ENCODE data around the gene SMIM21. TPM values are rescaled to one million over a fixed set of nuclear protein-coding genes. Genes with fewer than 3 reads are reported as not detected.

SMIM21 gene
- total RNA-seq, 1 experiment from 2014 or later = not detected

GRCh38 chr18:75456199-75456631 lies 28.7 kb upstream of the SMIM21 start:
- H4K20me1 ChIP-seq (ENCODE audit: low read length) = no peaks in the 10 kb centered on the region
- no peaks in the 10 kb centered on the region for H3K9me2 ChIP-seq (replicated peaks; ENCODE audit: low read length)
- intact Hi-C loops (cut with micrococcal nuclease) = no loop called here
- no peak overlapping the region for H3K27ac ChIP-seq (ENCODE audit: low read length)
- POLR2A ChIA-PET (ENCODE audit: unreplicated experiment) = no interaction called here
- no peak overlapping the region for H3K4me3 ChIP-seq (ENCODE audit: low read length)
- ATAC-seq (no peak), DNase-seq (no peak)
- H3K9ac ChIP-seq (ENCODE audit: low read length) = no peak overlapping the region
- peaks cover 44% of the 10 kb centered on the region for H3K27me3 ChIP-seq (ENCODE audit: low read length)
- H3K4me1 ChIP-seq (ENCODE audit: insufficient read depth, low read length) = no peaks in the 10 kb centered on the region
- CTCF ChIA-PET = no interaction called here
- no TSS peak for BruUV-seq (replicated peaks)
- H3K79me2 ChIP-seq (ENCODE audit: low read length) = no peaks in the 10 kb centered on the region
- H3K4me2 ChIP-seq (ENCODE audit: low read length) = no peak overlapping the region
- no peaks in the 10 kb centered on the region for H3K9me3 ChIP-seq (ENCODE audit: low read length)
- TF ChIP-seq EZH2 (IDR thresholded peaks at IDR 0.05; ENCODE audit: low read length, unreplicated experiment) (no peak), EZH2phosphoT487 (IDR thresholded peaks at IDR 0.05; ENCODE audit: borderline replicate concordance, low read length) (no peak), CTCF (conservative IDR thresholded peaks at IDR 0.05; ENCODE audit: low read depth, low read length) (no peak)
- H2AFZ ChIP-seq (ENCODE audit: low read length) = no peak overlapping the region
- no peaks in the 10 kb centered on the region for H3F3A ChIP-seq (ENCODE audit: low read length, unreplicated experiment)
- H3K36me3 ChIP-seq (ENCODE audit: low read depth, low read length) = no peaks in the 10 kb centered on the region

DNA sequence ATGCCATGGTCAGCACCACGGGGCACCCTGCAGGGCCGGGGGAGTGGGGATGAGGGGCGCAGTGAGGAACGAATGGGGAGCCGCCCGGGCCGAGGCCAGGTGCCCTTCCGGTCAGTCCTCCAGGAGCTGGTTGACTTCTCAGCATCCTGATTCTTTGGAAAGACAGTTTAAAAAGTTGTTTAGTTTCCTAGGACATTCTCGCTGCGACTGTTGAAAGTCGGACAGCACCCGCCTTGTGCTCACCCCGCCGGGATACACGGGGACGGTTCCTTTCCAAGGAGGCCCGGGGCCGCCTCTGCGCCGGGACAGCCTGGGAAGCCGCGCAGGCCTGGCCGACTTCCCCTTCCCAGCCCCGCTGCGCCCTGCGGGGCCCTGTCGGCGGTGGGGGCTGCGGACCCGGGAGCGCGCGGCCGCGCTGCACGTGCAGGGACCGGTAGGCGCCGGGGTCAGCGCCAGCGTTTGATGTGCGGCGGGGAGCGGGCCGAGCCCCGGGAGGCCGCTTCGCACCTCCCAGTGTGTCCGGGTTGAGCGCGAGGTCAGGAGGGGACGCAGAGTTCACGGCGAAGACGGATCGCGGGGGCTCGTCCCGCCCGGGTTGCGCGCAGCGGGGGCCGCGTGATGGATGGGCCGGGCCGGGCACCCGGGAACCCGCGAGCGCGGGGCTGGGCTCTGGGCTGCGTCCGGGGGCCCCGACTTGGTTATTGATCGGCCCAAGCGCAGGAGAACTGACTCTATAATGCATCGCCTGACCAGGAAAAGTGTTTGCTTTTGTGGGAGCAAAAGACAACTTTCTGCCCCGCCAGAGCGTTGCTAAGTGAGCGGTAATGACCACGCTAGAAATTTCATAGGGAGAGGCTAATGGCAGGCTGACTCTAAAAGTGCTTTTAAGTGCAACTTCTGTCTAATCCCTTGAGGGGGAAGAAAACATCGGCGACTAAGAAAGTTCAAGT lies 28.0 kb upstream of the SMIM21 start:
- Histone ChIP-seq H3K79me2 (ENCODE audit: low read length) (no peaks in the 10 kb centered on the region), H3K27me3 (ENCODE audit: low read length) (peaks cover 38% of the 10 kb centered on the region), H3F3A (ENCODE audit: low read length, unreplicated experiment) (no peaks in the 10 kb centered on the region), H3K9me3 (ENCODE audit: low read length) (no peaks in the 10 kb centered on the region), H2AFZ (ENCODE audit: low read length) (no peak overlapping the region), H3K36me3 (ENCODE audit: low read depth, low read length) (no peaks in the 10 kb centered on the region), H3K9ac (ENCODE audit: low read length) (no peak overlapping the region), H4K20me1 (ENCODE audit: low read length) (no peaks in the 10 kb centered on the region), H3K4me1 (ENCODE audit: insufficient read depth, low read length) (no peaks in the 10 kb centered on the region), H3K4me2 (ENCODE audit: low read length) (no peak overlapping the region), H3K4me3 (ENCODE audit: low read length) (no peak overlapping the region), H3K9me2 (replicated peaks; ENCODE audit: low read length) (no peaks in the 10 kb centered on the region), H3K27ac (ENCODE audit: low read length) (no peak overlapping the region)
- TF ChIP-seq EZH2phosphoT487 (IDR thresholded peaks at IDR 0.05; ENCODE audit: borderline replicate concordance, low read length) (no peak), EZH2 (IDR thresholded peaks at IDR 0.05; ENCODE audit: low read length, unreplicated experiment) (no peak), CTCF (conservative IDR thresholded peaks at IDR 0.05; ENCODE audit: low read depth, low read length) (no peak)
- no peak for DNase-seq
- ChIA-PET POLR2A (ENCODE audit: unreplicated experiment) (no interaction called here), CTCF (no interaction called here)
- ATAC-seq = no peak
- intact Hi-C loops (cut with micrococcal nuclease) = no loop called here
- no TSS peak for BruUV-seq (replicated peaks)
